Inflammatory macrophage (primary cell): Measurements from ENCODE around the gene CORO7.

ENCODE experiments used
- DNase-seq, 2 donors: peaks; one replicate each; pipeline ENCODE4 v3.0.0-alpha.2; 2020 to 2022

Gene CORO7

DNA sequence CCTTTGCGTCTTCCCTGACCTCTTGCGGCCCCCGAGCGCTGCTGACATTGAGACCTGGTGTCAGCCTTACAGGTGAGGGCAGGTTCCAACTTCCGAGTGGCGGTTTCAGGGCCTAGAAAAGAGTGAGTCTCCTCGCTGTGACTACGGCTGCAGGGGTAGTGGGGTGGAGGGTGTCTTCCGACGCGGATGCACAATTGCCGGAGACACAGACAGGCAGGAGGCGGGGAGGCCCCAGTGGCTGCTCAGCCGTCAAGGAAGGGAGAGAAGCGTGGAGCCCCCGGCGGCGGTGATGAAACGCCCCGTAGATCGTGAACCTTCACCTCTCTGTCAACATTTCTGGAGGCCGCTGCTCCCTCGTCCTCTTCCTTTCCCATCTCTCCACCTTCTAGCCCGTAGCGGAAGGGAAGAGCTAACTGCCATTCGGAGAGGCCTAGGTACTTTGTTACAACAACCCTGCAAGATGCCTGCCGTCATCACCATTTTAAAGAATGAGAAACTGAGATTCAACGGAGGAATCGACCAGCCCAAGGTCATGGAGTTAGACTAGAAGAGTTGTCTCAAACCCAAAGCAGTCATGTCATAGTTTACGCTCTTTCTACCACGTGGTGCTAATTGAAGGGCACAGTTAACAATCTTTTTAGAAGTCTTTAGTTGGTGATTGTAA lies 9.8 kb upstream of the CORO7 start:
- peak; percentile 15 to 19 for DNase-seq

DNA sequence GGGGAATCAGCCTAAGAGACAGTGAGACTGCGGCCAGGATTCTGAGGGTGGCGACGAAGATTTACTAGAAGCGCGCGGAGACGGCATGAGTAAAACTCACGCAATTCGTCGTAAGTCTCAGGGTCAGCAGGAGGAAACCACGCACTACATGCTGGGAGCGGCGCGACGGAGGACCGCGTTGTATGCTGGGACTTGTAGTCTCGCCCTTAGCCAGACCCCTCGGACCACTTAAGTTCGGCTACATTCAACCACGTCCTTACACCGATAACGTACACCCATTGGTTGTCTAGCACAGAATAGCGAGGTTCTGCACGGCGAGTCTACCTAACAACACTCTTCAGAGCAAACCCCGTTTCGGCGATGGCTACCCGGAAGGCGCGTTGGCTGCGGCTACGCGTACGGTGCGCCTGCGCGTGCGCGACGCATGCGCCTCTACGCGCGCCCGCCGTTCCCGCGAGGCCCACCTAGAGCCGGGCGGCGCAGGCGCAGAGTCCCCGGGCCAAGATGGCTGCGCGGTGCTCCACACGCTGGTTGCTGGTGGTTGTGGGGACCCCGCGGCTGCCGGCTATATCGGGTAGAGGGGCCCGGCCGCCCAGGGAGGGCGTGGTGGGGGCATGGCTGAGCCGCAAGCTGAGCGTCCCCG lies 9.1 kb upstream of the CORO7 start, which contains the start of gene DNAJA3:
TSS of gene DNAJA3 (plus strand) at position 491 of the 643 bp plus-strand sequence. CDS start at position 505, 14 bp downstream.
- DNase-seq: peak; percentile 93 to 97

- DNase-seq: peak; percentile 30 to 70
These were observed 4.2 kb upstream of the CORO7 start for GRCh38 chr16:4420505-4421105.

DNA sequence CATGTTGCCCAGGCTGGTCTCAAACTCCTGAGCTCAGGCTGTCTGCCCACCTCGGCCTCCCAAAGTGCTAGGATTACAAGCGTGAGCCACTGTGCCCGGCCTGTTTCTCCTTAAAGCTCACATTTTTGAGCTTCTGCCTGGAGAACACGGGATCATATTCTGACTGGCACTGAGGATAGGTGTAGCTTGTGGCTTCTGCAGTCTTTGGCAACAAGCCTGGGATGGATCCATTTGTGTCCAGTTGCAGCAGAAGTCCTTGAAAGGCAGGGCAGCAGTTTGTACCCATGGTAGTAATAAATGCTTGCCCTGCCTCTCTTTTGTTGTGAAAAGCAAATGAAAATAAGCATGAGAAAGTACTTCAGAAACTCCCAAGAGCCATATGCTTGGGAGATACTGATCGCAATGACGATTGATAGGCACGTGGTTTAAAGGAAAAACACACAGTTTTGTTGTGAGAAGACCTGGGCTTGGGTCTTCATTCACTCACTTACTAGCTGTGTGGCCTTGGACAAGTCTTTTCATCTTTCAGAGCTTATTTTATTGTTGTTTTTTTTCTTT lies 3.1 kb upstream of the CORO7 start:
- no peak for DNase-seq

- peak; percentile 92 to 96 for DNase-seq
These were observed 727 bp downstream of the CORO7 start for GRCh38 chr16:4415538-4416199.

DNA sequence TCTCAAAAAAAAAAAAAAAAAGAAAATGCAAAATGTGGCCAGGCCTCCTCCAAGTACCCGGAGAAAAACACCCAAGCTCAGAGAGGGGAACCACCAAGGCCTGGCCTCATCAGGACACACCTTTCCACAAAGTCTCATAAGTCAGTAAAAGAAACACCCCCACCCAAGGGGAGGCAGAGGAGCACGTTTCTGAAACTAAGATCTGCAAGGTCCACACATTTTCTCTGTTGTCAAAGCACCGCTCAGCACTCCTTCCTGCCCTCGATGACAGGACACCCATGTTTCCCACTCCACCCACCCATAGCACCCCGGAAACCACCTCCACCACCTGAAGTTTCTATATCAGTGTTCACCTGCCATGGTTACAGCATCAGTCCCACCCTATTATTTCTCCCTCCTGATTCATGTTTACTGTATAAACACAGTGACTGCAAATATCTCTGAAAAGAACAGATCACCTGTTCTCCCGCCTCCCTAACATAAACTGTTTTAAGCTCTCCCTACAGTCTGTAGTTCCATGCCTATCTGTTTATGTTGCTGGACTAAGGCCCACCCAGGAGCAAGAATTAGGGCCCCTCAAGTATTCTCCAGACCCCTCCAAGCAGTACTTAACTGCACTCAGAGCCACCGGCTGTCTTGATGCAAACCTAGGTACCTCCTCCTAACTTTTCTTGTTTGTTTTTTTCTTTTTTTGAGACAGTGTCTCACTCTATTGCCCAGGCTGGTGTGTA lies 2.0 kb downstream of the CORO7 start:
- DNase-seq: no peak

DNA sequence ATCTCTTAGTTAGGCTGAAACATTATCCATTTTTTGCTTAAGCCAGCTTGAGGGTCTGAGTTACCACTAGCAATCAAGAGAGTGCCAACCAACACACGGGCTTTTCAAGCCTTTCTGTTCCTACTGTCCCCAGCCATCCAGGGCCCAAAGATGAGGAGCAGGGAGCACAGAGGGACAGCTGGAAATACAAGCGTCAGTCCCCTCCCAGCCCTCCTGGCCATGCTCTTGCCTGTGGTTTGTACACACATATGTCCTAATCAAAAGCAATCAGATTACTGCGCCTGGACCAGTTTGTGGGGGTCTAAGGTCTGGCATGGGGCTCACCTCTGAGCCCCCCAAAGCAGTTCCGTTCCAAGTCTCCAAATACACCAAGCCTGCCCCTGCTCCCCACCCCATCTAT lies 3.5 kb downstream of the CORO7 start:
- DNase-seq: no peak

- no peak for DNase-seq
These were observed 4.2 kb downstream of the CORO7 start for GRCh38 chr16:4412159-4412558.

- DNase-seq: no peak
These were observed 4.7 kb downstream of the CORO7 start for GRCh38 chr16:4411684-4412083.

GRCh38 chr16:4410335-4411075 lies 5.9 kb downstream of the CORO7 start:
- DNase-seq: no peak

DNA sequence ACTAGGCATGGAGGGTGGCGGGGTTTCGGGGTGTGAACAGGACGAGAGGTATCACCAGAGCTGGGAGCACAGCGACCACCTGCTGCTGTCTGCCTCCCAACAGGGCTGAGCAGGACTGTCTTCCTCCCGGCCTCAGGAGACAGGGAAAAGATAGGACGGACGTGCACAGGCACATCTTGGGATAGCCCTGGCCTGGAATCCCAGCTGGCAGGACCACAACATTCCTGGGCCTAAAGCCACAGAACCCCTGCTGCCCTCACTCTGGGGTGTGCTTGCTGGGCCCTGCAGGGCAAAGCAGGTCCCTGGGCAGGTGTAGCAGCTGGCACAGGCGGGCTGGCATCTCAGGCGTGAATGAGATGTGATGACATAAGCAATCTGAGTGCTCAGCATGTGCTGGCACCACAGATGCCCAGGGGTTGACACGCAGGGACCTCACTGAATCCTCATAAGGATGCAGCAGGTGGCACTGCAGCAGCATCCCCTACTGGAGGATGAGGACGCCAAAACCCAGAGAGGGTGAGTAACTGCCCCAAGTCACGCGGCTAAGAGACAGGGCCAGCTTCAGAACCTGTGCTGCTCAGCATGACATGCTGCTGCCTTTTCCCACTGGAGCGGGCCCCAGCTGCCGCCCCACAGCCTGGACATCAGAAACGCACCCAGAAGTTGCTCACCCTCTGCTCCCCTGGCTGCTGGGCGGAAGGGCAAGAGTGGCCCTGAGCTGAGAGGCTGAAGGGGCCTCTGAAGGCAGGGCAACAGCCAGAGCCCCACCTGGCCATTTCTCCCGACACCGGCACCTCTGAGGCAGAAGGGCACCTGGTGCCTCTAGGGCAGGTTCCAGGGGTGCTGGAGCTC lies 7.1 kb downstream of the CORO7 start:
- no peak for DNase-seq

GRCh38 chr16:4408323-4408690 lies 8.1 kb downstream of the CORO7 start:
- DNase-seq: no peak

DNA sequence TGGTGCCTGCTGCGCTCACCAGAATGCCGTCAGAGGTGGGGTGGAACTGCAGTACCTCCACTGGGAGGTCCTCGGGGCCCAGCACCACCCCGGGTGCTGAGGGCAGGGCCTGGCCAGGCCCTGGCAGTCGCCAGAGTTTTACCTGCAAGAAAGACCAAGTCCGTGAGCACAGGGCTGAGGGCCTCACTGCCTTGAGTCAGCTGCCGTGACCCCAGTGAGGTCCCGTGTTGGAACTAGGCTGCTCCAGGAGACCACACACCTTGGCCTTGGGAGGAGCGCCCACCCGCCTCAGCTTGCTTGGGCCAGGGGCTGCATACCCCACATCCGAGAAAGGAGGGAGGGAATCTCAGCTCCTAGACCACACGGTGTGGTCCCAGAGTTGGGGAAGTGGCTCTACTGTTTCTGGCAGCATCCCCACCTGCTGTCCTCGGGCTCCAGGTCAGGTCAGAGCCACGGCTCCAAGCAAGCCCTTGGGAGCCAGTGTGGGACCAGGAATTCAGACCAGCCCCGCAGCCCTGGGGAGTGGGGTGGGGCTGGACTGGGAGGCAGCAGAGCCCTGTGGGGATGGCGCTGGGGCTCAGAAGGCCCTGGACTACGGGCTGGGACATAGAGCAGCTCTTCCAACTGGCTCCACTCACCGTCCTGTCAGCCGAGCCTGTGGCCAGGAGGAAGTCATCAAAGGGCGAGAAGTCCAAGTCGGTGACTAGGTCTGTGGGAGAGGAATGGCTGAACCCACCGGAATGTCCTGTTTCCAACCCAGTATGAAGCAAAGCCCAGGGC lies 8.7 kb downstream of the CORO7 start:
- no peak for DNase-seq

- no peak for DNase-seq
These were observed 11.3 kb downstream of the CORO7 start for GRCh38 chr16:4404967-4405696.

- peak; percentile 22 to 27 for DNase-seq
These were observed 12.0 kb downstream of the CORO7 start for GRCh38 chr16:4404247-4404966.

- DNase-seq: no peak
These were observed 13.1 kb downstream of the CORO7 start for GRCh38 chr16:4403133-4403949.

- DNase-seq: peak; percentile 63 to 65
These were observed 13.8 kb downstream of the CORO7 start for GRCh38 chr16:4402439-4403132.
